SK-N-SH treated with all-trans-retinoic acid at 6 μM for 48 hours (cell line): ENCODE measurements around the gene RIN3.

Experiments used
- ATAC-seq: fragments of 200-7000 bp; cut with Tn5 transposase; 3 replicates; pipeline ENCODE4 v1.9.1; 2020; ENCODE audit warnings: mild to moderate bottlenecking, moderate library complexity
- ARNTL ChIP-seq: fragments of 450-650 bp; formaldehyde crosslinking; IDR thresholded peaks from 2 replicates; pipeline ENCODE4 v1.5.0; 2020; ENCODE audit warnings: low read depth, mild to moderate bottlenecking, moderate library complexity, borderline replicate concordance
- BACH2 ChIP-seq: fragments of 250-450 bp; sonication (Bioruptor Pico); IDR thresholded peaks from 2 replicates; pipeline ENCODE4 v1.9.0; 2021; ENCODE audit warnings: mild to moderate bottlenecking, borderline replicate concordance
- CSRNP3 ChIP-seq: fragments of 250-450 bp; sonication (Bioruptor Pico); IDR thresholded peaks from 2 replicates; pipeline ENCODE4 v1.5.1; 2021; ENCODE audit warnings: mild to moderate bottlenecking, moderate library complexity
- ESRRG ChIP-seq: fragments of 250-450 bp; sonication (Bioruptor Pico); IDR thresholded peaks from 2 replicates; pipeline ENCODE4 v1.6.1; 2021; ENCODE audit warnings: mild to moderate bottlenecking
- GLIS3 ChIP-seq: fragments of 250-450 bp; sonication (Bioruptor Pico); IDR thresholded peaks from 2 replicates; pipeline ENCODE4 v1.5.0; 2020; ENCODE audit warnings: mild to moderate bottlenecking, moderate library complexity
- ISL1 ChIP-seq: fragments of 250-450 bp; sonication (Bioruptor Pico); IDR thresholded peaks from 2 replicates; pipeline ENCODE4 v2.1.2; 2022; ENCODE audit warnings: mild to moderate bottlenecking, moderate library complexity
- OSR1 ChIP-seq: fragments of 250-450 bp; sonication (Bioruptor Pico); IDR thresholded peaks from 2 replicates; pipeline ENCODE4 v1.8.0; 2022; ENCODE audit warnings: moderate library complexity, mild to moderate bottlenecking, inconsistent platforms
- PPARA ChIP-seq: fragments of 250-450 bp; sonication (Bioruptor Pico); IDR thresholded peaks from 2 replicates; pipeline ENCODE4 v1.5.0; 2020; ENCODE audit warnings: mild to moderate bottlenecking, borderline replicate concordance
- RARB ChIP-seq: fragments of 250-450 bp; sonication (Bioruptor Pico); IDR thresholded peaks from 2 replicates; pipeline ENCODE4 v1.8.0; 2021; ENCODE audit warnings: mild to moderate bottlenecking, moderate library complexity
- TCF4 ChIP-seq: fragments of 250-450 bp; sonication (Bioruptor Pico); IDR thresholded peaks from 2 replicates; pipeline ENCODE4 v1.8.0; 2021; ENCODE audit warnings: mild to moderate bottlenecking, moderate library complexity, borderline replicate concordance
- TOX ChIP-seq: fragments of 250-450 bp; sonication (Bioruptor Pico); IDR thresholded peaks from 2 replicates; pipeline ENCODE4 v1.8.0; 2021; ENCODE audit warnings: mild to moderate bottlenecking, moderate library complexity, borderline replicate concordance
- TSHZ2 ChIP-seq: fragments of 250-450 bp; sonication (Bioruptor Pico); IDR thresholded peaks from 2 replicates; pipeline ENCODE4 v1.5.0; 2020; ENCODE audit warnings: mild to moderate bottlenecking, moderate library complexity
- ZC3H10 ChIP-seq: fragments of 250-450 bp; sonication (Bioruptor Pico); IDR thresholded peaks from 2 replicates; pipeline ENCODE4 v1.5.1; 2021; ENCODE audit warnings: mild to moderate bottlenecking, moderate library complexity
- ZFP3 ChIP-seq: fragments of 250-450 bp; sonication (Bioruptor Pico); IDR thresholded peaks from 2 replicates; pipeline ENCODE4 v1.5.0; 2020; ENCODE audit warnings: mild to moderate bottlenecking, moderate library complexity
- ZFP30 ChIP-seq: fragments of 450-650 bp; formaldehyde crosslinking; IDR thresholded peaks from 2 replicates; pipeline ENCODE4 v1.5.0; 2022; ENCODE audit warnings: mild to moderate bottlenecking, moderate library complexity
- ZNF565 ChIP-seq: fragments of 450-650 bp; formaldehyde crosslinking; conservative IDR thresholded peaks from 2 replicates; pipeline ENCODE4 v1.5.0; 2020; ENCODE audit warnings: low read depth, mild to moderate bottlenecking, moderate library complexity
- ZNF70 ChIP-seq: fragments of 450-650 bp; formaldehyde crosslinking; IDR thresholded peaks from 2 replicates; pipeline ENCODE4 v1.5.0; 2020; ENCODE audit warnings: mild to moderate bottlenecking, moderate library complexity
- ZNF8 ChIP-seq: fragments of 450-650 bp; formaldehyde crosslinking; IDR thresholded peaks from 2 replicates; pipeline ENCODE4 v1.5.0; 2020; ENCODE audit warnings: mild to moderate bottlenecking, moderate library complexity
- TF ChIP-seq, protein P1 (sequence below): fragments of 250-450 bp; sonication (Bioruptor Pico); IDR thresholded peaks from 2 replicates; pipeline ENCODE4 v1.8.0; 2020; ENCODE audit warnings: mild to moderate bottlenecking, moderate library complexity, borderline replicate concordance
- TF ChIP-seq, protein P2 (sequence below): fragments of 250-450 bp; sonication (Bioruptor Pico); IDR thresholded peaks from 2 replicates; pipeline ENCODE4 v1.8.0; 2021; ENCODE audit warnings: low read depth, mild to moderate bottlenecking, moderate library complexity, borderline replicate concordance
- TF ChIP-seq, protein P3 (sequence below): fragments of 250-450 bp; sonication (Bioruptor Pico); IDR thresholded peaks from 2 replicates; pipeline ENCODE4 v1.5.1; 2020; ENCODE audit warnings: low read depth, mild to moderate bottlenecking, moderate library complexity

The RIN3 gene

DNA sequence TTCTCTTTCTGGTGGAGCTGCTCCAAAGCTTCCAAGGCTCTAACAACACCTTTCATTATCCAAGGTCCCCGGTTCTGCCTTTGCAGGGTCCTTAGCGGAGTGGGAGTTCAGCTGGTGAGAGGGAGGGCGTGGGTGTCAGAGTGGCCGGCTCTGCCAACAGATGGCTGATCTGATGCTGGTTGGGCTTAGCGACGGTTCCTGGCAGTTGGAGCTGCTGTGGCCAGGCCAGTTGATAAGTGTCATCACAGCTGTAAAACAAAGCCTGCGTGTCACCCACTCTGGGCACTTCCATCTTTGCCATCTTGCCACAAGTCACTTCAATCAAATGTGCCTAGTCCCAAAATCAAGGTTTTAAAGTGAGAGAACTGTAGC is 36.3 kb downstream of the RIN3 start:
- ATAC-seq, result no peak
- TF ChIP-seq RARB (CRISPR knock-in tag) (no peak), TCF4 (CRISPR knock-in tag) (no peak), TSHZ2 (CRISPR knock-in tag) (no peak), ZFP30 (CRISPR knock-in tag) (no peak), ZNF8 (CRISPR knock-in tag) (no peak), ZNF70 (no peak), ZFP3 (CRISPR knock-in tag) (no peak), PPARA (CRISPR knock-in tag) (no peak), ZNF565 (no peak)
- TF ChIP-seq, protein P1, sequence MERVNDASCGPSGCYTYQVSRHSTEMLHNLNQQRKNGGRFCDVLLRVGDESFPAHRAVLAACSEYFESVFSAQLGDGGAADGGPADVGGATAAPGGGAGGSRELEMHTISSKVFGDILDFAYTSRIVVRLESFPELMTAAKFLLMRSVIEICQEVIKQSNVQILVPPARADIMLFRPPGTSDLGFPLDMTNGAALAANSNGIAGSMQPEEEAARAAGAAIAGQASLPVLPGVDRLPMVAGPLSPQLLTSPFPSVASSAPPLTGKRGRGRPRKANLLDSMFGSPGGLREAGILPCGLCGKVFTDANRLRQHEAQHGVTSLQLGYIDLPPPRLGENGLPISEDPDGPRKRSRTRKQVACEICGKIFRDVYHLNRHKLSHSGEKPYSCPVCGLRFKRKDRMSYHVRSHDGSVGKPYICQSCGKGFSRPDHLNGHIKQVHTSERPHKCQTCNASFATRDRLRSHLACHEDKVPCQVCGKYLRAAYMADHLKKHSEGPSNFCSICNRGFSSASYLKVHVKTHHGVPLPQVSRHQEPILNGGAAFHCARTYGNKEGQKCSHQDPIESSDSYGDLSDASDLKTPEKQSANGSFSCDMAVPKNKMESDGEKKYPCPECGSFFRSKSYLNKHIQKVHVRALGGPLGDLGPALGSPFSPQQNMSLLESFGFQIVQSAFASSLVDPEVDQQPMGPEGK, result no peak
- TF ChIP-seq, protein P2, sequence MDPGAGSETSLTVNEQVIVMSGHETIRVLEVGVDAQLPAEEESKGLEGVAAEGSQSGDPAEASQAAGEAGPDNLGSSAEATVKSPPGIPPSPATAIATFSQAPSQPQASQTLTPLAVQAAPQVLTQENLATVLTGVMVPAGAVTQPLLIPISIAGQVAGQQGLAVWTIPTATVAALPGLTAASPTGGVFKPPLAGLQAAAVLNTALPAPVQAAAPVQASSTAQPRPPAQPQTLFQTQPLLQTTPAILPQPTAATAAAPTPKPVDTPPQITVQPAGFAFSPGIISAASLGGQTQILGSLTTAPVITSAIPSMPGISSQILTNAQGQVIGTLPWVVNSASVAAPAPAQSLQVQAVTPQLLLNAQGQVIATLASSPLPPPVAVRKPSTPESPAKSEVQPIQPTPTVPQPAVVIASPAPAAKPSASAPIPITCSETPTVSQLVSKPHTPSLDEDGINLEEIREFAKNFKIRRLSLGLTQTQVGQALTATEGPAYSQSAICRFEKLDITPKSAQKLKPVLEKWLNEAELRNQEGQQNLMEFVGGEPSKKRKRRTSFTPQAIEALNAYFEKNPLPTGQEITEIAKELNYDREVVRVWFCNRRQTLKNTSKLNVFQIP (CRISPR knock-in tag), result no peak

DNA sequence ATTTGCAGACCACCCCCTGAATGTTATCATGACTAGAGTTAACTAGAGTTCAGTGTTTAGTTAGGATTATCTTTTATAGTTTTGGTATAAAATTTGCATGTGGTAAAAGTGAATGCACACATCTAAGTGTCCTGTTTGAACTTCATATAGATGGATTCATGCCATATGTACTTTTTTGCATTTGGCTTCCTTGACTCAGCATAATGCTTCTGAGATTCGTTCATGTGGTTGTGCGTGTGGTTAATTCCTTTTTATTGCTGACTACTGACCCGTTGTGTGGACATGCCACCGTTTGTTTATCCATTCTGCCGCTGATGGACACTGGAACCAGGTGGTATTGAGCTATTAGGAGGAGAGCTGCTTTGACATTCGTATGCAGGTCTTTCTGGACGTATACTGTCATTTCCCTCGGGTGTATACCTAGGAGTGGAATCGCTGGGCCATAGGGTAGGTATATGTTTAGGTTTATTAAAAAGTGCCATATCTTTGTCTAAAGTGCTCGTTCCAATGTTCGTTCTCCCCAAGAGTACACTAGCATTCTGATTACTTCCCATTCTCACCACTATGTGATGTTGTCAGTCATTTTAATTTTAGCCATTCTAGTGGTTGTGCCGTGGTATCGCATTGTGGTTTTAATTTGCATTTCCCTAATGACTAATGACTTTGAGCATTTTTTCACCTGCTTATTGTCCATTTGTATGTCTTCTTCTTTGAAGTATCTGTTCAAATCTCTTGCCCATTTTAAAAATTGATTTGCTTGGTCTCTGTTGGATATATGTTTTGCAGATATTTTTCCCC is 37.7 kb downstream of the RIN3 start:
- TF ChIP-seq ZFP3 (CRISPR knock-in tag), result no peak
- no peak for TF ChIP-seq GLIS3 (CRISPR knock-in tag)
- TF ChIP-seq, protein P3, sequence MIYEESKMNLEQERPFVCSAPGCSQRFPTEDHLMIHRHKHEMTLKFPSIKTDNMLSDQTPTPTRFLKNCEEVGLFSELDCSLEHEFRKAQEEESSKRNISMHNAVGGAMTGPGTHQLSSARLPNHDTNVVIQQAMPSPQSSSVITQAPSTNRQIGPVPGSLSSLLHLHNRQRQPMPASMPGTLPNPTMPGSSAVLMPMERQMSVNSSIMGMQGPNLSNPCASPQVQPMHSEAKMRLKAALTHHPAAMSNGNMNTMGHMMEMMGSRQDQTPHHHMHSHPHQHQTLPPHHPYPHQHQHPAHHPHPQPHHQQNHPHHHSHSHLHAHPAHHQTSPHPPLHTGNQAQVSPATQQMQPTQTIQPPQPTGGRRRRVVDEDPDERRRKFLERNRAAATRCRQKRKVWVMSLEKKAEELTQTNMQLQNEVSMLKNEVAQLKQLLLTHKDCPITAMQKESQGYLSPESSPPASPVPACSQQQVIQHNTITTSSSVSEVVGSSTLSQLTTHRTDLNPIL (CRISPR knock-in tag), result no peak
- TF ChIP-seq ARNTL (CRISPR knock-in tag), result no peak
- TF ChIP-seq TOX (CRISPR knock-in tag), result no peak
- TF ChIP-seq ESRRG (CRISPR knock-in tag), result no peak
- no peak for TF ChIP-seq PPARA (CRISPR knock-in tag)
- TF ChIP-seq RARB (CRISPR knock-in tag), result no peak
- TF ChIP-seq BACH2, result no peak
- TF ChIP-seq ZNF565, result no peak
- TF ChIP-seq ISL1 (CRISPR knock-in tag), result no peak
- no peak for TF ChIP-seq ZFP30 (CRISPR knock-in tag)
- TF ChIP-seq ZNF70, result no peak
- TF ChIP-seq ZC3H10, result no peak
- peak; percentile 15; the same call in 1 of the 3 replicates for ATAC-seq

GRCh38 chr14:92552066-92552465 is 38.5 kb downstream of the RIN3 start:
- ATAC-seq, result no peak
- TF ChIP-seq ZFP3 (CRISPR knock-in tag) (no peak), RARB (CRISPR knock-in tag) (no peak), ZNF70 (no peak), ISL1 (CRISPR knock-in tag) (no peak), TCF4 (CRISPR knock-in tag) (no peak), TOX (CRISPR knock-in tag) (no peak)

GRCh38 chr14:92553438-92553837 is 39.9 kb downstream of the RIN3 start:
- peak; percentile 52 for ATAC-seq
- TF ChIP-seq OSR1 (CRISPR knock-in tag) (no peak), RARB (CRISPR knock-in tag) (no peak), TSHZ2 (CRISPR knock-in tag) (no peak), ISL1 (CRISPR knock-in tag) (no peak), CSRNP3 (CRISPR knock-in tag) (no peak), ARNTL (CRISPR knock-in tag) (no peak), ZFP3 (CRISPR knock-in tag) (no peak), BACH2 (no peak), PPARA (CRISPR knock-in tag) (no peak), ZNF70 (no peak)
